ENCODE data around the gene GJC1. TPM values are rescaled to one million over a fixed set of nuclear protein-coding genes. Genes with fewer than 3 reads are reported as not detected.

GJC1 gene
- total RNA-seq, 4 donors from 2014 or later = 1.2 to 5.9 (median 1.6) TPM

GRCh38 chr17:44808156-44808555, 21.9 kb downstream of the GJC1 start:
- intact Hi-C loops (cut with DNase I) = no loop called here
- no peak overlapping the region for H3K4me3 ChIP-seq
- no peak for TF ChIP-seq CTCF (IDR thresholded peaks at IDR 0.05)
- no peak for TF ChIP-seq POLR2A (IDR thresholded peaks at IDR 0.05)
- no peak for DNase-seq
- peaks cover 0 to 6% (median 0%) of the 10 kb centered on the region in 4 donors for H3K27me3 ChIP-seq
- H3K36me3 ChIP-seq = no peaks in the 10 kb centered on the region
- no peak overlapping the region for H3K27ac ChIP-seq
- H3K4me1 ChIP-seq = peaks cover 0 to 8% (median 0%) of the 10 kb centered on the region in 3 donors
- no peaks in the 10 kb centered on the region for H3K9me3 ChIP-seq
- 77 to 91% methylated on average over 4 of the region's 4 CpGs for WGBS, 2 donors

GRCh38 chr17:44807817-44808155, 22.3 kb downstream of the GJC1 start:
- Histone ChIP-seq H3K36me3 (no peaks in the 10 kb centered on the region), H3K9me3 (no peaks in the 10 kb centered on the region), H3K4me1 (peaks cover 0 to 8% (median 0%) of the 10 kb centered on the region in 3 donors), H3K27ac (no peak overlapping the region), H3K27me3 (peaks cover 0 to 6% (median 0%) of the 10 kb centered on the region in 4 donors), H3K4me3 (no peak overlapping the region)
- intact Hi-C loops (cut with DNase I) = no loop called here
- no peak for DNase-seq
- TF ChIP-seq POLR2A (IDR thresholded peaks at IDR 0.05) (no peak), CTCF (IDR thresholded peaks at IDR 0.05) (no peak)
- 57 to 72% methylated on average over 3 of the region's 3 CpGs for WGBS, 2 donors

GRCh38 chr17:44807093-44807816, 22.8 kb downstream of the GJC1 start:
- Histone ChIP-seq H3K9me3 (no peaks in the 10 kb centered on the region), H3K4me1 (peaks cover 0 to 8% (median 0%) of the 10 kb centered on the region in 3 donors), H3K27ac (no peak overlapping the region), H3K27me3 (peaks cover 0 to 6% (median 0%) of the 10 kb centered on the region in 4 donors), H3K36me3 (no peaks in the 10 kb centered on the region), H3K4me3 (no peak overlapping the region)
- TF ChIP-seq CTCF (IDR thresholded peaks at IDR 0.05) (no peak), POLR2A (IDR thresholded peaks at IDR 0.05) (no peak)
- whole genome bisulfite sequencing, 2 donors = 55 to 65% methylated on average over 4 of the region's 4 CpGs
- DNase-seq = no peak
- intact Hi-C loops (cut with DNase I) = no loop called here

- Histone ChIP-seq H3K27me3 (peaks cover 0 to 6% (median 0%) of the 10 kb centered on the region in 4 donors), H3K9me3 (no peaks in the 10 kb centered on the region), H3K4me1 (no peaks in the 10 kb centered on the region), H3K27ac (peak overlapping the region in 3 of 4 donors; percentile 3 to 37 (median 33)), H3K36me3 (no peaks in the 10 kb centered on the region), H3K4me3 (no peak overlapping the region)
- WGBS, 2 donors = 74 to 81% methylated on average over 5 to 10 of the region's 10 CpGs
- no peak for TF ChIP-seq CTCF (IDR thresholded peaks at IDR 0.05)
- no peak for TF ChIP-seq POLR2A (IDR thresholded peaks at IDR 0.05)
- DNase-seq = no peak
- intact Hi-C loops (cut with DNase I) = no loop called here
Measured at GRCh38 chr17:44804302-44805089, 25.6 kb downstream of the GJC1 start.

- H3K27ac ChIP-seq = no peak overlapping the region
- intact Hi-C loops (cut with DNase I) = no loop called here
- no peak for DNase-seq
Measured at GRCh38 chr17:44801880-44802279, 28.2 kb downstream of the GJC1 start.

More at GRCh38 chr17:44801880-44802279, 28.2 kb downstream of the GJC1 start:
- peaks cover 0 to 6% (median 0%) of the 10 kb centered on the region in 4 donors for H3K27me3 ChIP-seq
- H3K9me3 ChIP-seq = no peaks in the 10 kb centered on the region
- no peak overlapping the region for H3K4me3 ChIP-seq
- TF ChIP-seq POLR2A (IDR thresholded peaks at IDR 0.05) (no peak), CTCF (IDR thresholded peaks at IDR 0.05) (no peak)
- H3K4me1 ChIP-seq = no peaks in the 10 kb centered on the region
- H3K36me3 ChIP-seq = no peaks in the 10 kb centered on the region
- 88 to 90% methylated on average over 5 of the region's 5 CpGs for WGBS, 2 donors

Data from esophagus squamous epithelium (tissue), 5 donors.